DMS 273 (cell line): ENCODE results near the gene GPC1.

Experiments
- DNase-seq: peaks from one replicate; lab custom pipeline; 2025; ENCODE audit not compliant: unreplicated experiment; lab: John Stamatoyannopoulos, UW

The GPC1 gene

GRCh38 chr2:240465765-240466578 lies 30.5 kb downstream of the GPC1 start:
- no peak for DNase-seq

DNA sequence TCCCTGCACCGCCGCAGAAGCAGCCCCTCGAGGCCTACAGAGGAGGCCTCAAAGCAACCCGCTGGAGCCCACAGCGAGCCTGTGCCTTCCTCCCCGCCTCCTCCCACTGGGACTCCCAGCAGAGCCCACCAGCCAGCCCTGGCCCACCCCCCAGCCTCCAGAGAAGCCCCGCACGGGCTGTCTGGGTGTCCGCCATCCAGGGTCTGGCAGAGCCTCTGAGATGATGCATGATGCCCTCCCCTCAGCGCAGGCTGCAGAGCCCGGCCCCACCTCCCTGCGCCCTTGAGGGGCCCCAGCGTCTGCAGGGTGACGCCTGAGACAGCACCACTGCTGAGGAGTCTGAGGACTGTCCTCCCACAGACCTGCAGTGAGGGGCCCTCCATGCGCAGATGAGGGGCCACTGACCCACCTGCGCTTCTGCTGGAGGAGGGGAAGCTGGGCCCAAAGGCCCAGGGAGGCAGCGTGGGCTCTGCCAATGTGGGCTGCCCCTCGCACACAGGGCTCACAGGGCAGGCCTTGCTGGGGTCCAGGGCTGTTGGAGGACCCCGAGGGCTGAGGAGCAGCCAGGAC lies 31.2 kb downstream of the GPC1 start:
- DNase-seq = no peak

- no peak for DNase-seq
These were observed 31.7 kb downstream of the GPC1 start for GRCh38 chr2:240467149-240467642.

DNA sequence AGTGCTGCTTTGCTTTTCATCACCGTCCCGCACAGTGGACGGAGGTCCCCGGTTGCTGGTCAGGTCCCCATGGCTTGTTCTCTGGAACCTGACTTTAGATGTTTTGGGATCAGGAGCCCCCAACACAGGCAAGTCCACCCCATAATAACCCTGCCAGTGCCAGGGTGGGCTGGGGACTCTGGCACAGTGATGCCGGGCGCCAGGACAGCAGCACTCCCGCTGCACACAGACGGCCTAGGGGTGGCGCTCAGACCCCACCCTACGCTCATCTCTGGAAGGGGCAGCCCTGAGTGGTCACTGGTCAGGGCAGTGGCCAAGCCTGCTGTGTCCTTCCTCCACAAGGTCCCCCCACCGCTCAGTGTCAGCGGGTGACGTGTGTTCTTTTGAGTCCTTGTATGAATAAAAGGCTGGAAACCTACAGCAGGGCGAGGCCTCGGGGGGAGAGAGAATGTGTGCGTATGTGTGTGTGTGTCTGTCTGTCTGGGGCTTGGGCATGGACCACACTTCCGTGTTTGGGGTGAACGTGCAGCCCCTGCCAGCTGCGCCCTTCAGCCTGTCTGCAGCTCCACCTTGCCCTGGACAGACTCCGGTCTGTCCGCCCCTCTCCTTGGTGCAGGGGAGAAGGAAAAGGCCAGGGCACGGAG lies 32.3 kb downstream of the GPC1 start:
- no peak for DNase-seq

- no peak for DNase-seq
These were observed 33.1 kb downstream of the GPC1 start for GRCh38 chr2:240468303-240469238.

GRCh38 chr2:240469239-240469636 lies 33.8 kb downstream of the GPC1 start:
- DNase-seq = no peak

DNA sequence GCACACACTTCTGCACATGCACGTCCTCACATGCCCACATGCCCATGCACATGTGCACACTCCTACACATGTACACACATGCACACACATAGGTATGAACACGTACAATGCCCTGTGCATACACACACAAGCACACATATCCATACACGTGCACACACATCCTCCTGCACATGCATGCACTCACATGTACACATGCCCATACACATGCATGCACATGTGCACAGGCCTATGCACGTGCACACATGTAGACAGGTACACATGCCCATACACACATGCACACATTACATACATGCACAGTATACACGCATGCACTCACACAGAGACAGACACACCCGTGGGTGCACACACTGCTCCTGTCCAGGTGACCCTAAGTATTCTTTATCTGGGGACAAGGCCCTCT lies 34.3 kb downstream of the GPC1 start:
- DNase-seq = no peak

GRCh38 chr2:240472078-240472790 lies 36.8 kb downstream of the GPC1 start:
- DNase-seq = no peak

DNA sequence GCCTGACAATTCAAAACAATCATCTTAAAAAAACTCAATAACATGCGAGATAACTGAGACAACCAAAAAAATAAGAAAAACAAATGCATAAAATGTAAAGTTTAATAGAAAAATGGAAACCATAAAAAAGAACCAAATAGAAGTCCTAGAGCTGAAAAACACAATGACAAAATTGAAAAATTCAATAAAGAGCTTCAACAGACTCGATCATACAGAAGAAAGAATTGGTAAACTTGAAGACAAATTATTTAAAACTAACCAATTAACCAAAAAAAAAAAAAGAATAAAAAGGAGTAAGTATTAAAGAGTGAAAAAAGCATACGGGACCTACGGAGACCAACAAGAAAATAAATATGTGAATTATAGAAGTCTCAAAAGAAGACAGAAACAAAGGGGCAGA lies 37.7 kb downstream of the GPC1 start:
- DNase-seq = no peak

- DNase-seq = no peak
These were observed 42.5 kb downstream of the GPC1 start for GRCh38 chr2:240477916-240478315.

DNA sequence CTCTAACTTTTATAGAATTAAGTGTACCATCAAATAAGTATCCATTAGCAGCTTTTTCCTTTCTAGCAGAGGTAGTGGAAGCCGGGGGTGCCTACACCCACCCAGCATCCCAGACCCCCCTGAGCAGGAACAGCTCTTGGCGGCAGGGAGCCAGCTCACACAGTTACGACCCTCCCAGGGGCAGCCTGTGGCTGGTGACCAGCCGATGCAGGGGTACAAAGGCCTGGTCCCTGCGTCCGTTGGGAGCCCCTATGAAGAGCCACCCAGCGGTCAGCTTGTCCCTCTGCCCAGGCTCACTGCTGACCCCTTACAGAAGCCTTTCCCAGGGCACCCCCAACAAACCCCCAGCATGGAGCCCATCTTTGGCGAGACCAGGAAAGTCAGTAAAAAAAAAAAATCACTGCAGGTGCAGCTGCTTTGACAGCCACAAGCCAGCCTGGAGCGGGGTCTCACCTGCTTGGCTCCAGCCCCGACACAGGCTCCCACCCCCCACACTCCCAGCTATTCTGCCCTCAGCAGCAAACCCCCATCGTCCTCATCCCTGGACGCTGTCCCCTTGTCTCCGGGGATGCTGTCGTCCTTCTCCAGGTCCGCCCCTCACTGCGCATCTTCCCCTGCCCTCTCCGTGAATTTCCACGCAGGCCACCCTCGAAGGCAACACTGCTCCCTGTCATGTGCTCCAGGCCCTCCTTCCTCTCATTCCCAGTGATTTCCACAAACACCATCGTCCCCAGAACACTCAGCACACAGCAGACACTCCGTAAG lies 43.1 kb downstream of the GPC1 start:
- DNase-seq = no peak

GRCh38 chr2:240479111-240479501 lies 43.6 kb downstream of the GPC1 start:
- no peak for DNase-seq

DNA sequence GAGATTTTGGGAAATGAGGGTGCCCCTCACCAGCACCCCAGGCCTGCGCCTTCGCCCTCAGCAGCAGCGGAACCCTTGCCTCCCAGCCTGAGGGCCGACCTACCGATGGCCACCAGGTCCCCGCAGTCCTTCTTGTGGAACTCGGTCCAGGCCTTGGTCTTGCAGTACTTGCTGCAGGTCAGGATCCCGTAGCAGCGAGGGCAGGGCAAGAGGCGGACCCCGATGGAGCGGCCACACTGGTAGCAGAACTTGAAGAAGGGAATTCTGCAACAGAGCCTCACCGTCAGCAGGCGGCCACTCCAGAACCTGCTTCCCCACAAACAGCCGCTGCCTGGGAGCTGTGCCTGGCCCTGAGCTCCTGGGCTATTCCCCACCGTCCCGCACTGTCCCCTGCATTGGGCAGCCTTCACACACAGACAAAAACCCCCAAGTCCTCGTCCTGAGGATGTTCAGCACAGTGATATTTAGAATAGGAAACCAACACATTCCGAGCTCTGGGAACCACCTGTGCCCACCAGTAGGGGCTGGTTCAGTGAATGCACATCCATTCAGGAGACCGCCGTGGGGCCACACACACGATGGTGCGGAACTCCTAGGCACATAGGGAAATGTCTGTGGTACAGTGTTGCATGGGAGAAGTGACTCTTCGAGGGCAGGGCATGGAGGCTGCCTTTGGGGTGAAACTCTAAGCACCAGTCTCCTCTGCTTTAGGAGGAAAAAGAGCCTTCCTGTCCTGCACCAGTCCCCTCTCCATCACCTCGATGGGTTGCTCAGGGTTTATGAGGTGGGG lies 45.6 kb downstream of the GPC1 start:
- DNase-seq = no peak

- DNase-seq = no peak
These were observed 46.3 kb downstream of the GPC1 start for GRCh38 chr2:240481720-240482119.

DNA sequence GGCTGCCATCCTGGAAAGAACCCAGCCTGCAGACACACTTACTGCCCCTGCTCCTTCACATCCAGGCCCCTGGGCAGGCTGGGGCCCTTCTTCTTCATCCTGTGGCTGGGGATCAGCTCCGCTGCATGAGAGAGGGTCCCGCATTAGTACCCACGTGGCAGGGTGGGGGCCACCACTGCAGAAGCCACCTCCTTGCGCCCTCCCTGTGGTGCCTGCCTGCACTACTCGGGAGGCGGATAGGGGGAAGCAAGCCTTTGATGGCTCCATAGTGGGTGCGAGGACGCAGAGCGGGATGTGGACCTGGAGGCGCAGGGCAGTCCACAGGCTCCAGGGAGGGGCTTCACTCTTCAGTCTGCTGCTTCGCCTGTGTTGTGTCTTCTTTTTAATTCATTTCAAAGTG lies 46.7 kb downstream of the GPC1 start:
- DNase-seq = no peak

DNA sequence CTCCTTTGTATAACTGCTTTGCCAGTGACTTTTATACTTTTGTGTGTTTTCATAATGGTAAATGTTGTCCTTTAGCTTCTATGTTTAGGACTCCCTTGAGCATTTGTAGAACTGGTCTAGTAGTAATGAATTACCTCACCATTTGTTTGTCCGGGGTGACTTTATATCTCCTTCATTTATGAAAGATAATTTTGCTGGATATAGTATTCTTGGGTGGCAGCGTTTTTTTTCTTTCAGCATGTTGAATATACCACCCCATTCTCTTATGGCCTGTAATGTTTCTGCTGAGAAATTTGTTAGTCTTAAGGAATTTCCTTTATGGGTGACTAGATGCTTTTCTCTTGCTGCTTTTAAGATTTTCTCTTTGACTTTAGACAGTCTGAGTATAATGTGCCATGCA lies 56.0 kb downstream of the GPC1 start:
- no peak for DNase-seq

DNA sequence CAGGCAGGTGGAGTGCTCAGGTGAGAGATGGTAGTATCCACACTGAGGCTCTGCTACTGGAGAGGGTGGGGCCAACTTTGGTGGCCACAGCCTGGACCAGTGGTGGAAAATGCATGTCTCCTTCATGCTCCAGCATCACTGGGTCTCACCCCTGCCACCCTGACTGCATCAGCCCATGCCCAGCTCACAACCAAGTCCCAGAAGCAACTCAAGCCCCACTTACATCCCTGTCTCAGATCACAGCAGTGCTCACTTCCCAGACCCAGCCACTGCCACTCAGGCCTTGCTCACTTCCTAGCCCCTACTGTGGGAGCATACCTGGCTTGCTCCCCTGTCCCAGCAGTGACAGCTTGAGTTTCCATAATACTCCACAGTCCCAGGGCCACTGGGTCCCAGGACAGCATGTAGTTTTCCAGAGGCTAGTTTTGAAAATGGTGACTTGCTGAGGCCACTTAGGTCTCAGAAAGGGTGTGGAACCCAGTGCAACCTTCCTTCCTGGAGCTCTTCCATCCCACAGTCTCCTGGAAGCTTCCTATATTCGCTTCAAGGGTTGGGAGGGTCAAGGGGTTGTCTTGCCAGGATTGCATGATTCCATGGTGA lies 58.8 kb downstream of the GPC1 start:
- no peak for DNase-seq

DNA sequence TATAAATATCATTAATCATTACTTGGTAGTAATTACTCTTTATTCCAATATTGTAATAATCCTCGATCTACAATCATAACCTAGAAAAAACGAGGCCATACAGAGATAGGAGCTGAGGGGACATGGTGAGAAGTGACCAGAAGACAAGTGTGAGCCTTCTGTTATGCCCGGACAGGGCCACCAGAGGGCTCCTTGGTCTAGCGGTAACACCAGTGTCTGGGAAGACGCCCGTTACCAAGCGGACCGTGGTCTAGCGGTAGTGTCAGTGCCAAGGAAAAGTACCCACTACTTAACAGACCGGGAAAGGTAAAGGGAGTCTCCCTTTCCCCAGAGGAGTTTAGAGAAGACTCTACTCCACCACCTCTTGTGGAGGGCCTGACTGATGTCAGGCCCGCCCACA lies 59.5 kb downstream of the GPC1 start:
- DNase-seq = peak; percentile 13

DNA sequence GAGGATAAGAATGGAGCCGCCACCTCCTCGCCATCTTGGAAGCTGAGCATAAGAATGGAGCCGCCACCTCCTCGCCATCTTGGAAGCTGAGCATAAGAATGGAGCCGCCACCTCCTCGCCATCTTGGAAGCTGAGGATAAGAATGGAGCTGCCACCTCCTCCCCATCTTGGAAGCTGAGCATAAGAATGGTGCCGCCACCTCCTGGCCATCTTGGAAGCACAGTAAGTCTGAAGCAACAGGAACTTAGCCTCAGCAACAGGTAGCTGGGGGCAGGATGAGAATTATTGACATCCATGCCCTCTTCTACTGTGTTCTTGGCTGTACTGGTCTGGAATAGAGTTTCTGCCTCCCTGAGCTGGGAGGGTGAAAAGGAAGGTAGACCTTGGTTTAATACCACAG lies 61.6 kb downstream of the GPC1 start:
- DNase-seq = peak; percentile 37
